Stomach (tissue), 9 donors: ENCODE data around the gene LGALS9. TPM values are rescaled to one million over a fixed set of nuclear protein-coding genes. Genes with fewer than 3 reads are reported as not detected.
A peak's percentile ranks its signal among the peaks of the same experiment; 100 is the strongest.

Experiments
- DNase-seq, 2 donors: peaks; one replicate each; pipeline versions ENCODE4 v3.0.0 to v3.0.0-alpha.2; 2013 to 2019
- H3K27ac ChIP-seq, 5 donors: fragments of 200-600 bp in 4 of 5; sonication (generic) in 4 of 5; one replicate each; pipeline ENCODE4 v1.5.1; 2013 to 2019; ENCODE audit warnings: mild to moderate bottlenecking in 1 of 5, moderate library complexity in 1 of 5
- H3K27me3 ChIP-seq, 3 donors: fragments of 200-600 bp; sonication (generic); one replicate each; pipeline ENCODE4 v1.5.1; 2017 to 2019; ENCODE audit warnings: mixed run types in 1 of 3
- H3K36me3 ChIP-seq, 4 donors: fragments of 200-600 bp; sonication (generic); 1 replicate in 3 of 4; 2 replicates in 1 of 4; pipeline ENCODE4 v1.5.1; 2016 to 2019
- H3K4me1 ChIP-seq, 4 donors: fragments of 200-600 bp; sonication (generic); one replicate each; pipeline ENCODE4 v1.5.1; 2016 to 2019
- H3K4me3 ChIP-seq, 4 donors: fragments of 200-600 bp; sonication (generic) in 3 of 4; one replicate each; pipeline ENCODE4 v1.5.1; 2016 to 2019; ENCODE audit warnings: mild to moderate bottlenecking in 1 of 4
- H3K9me3 ChIP-seq, 4 donors: fragments of 200-600 bp; sonication (generic); one replicate each; pipeline ENCODE4 v1.5.1; 2016 to 2019
- CTCF ChIP-seq, 7 experiments: fragments of 450-650 bp in 4 of 7; fragments of 200-600 bp in 3 of 7; sonication (generic) in 3 of 7; IDR thresholded peaks; one replicate each; pipeline ENCODE4 v1.5.1; 2016 to 2019; ENCODE audit warnings: antibody characterized with exemption in 7 of 7, control low read depth in 2 of 7, mild to moderate bottlenecking in 1 of 7
- EP300 ChIP-seq: sonication (generic); formaldehyde crosslinking; IDR thresholded peaks from one replicate; pipeline ENCODE4 v1.6.1; 2017; ENCODE audit warnings: antibody characterized with exemption
- POLR2A ChIP-seq, 4 donors: fragments of 450-650 bp; IDR thresholded peaks; one replicate each; pipeline ENCODE4 v1.6.1; 2016; ENCODE audit warnings: antibody characterized with exemption in 4 of 4, control low read depth in 2 of 4, mild to moderate bottlenecking in 1 of 4, moderate library complexity in 1 of 4
- POLR2AphosphoS5 ChIP-seq, 3 donors: sonication (generic); formaldehyde crosslinking; IDR thresholded peaks; one replicate each; pipeline ENCODE4 v1.6.1; 2016; ENCODE audit warnings: antibody characterized with exemption in 3 of 3
- WGBS, 5 donors: extraction: QIAGEN DNeasy Blood & Tissue Kit in 3 of 5; methylation state at CpG; one replicate each; pipeline versions ENCODE4 v1.1.5 to v1.1.7; 2013 to 2018; 5-methylcytosine and 5-hydroxymethylcytosine counted together
- intact Hi-C: fragments of 100-400 bp; cut with DNase I; formaldehyde crosslinking; loops from one replicate; pipeline ENCODE4 v1.15.1; 2023; ENCODE audit warnings: low total_unique reads
- polyA plus RNA-seq, 3 donors: library from polyadenylated mRNA; stranded (reverse); fragments of 200-250 nt; gene quantifications; one replicate each; pipeline ENCODE4 v1.2.3, GENCODE V29; 2013
- total RNA-seq, 5 donors: library from RNA; depleted of rRNA; stranded (reverse); fragments of >200 nt; gene quantifications; one replicate each; pipeline versions ENCODE4 v1.1.0 to v1.2.3, GENCODE V29; 2014 to 2016
- donor health status: healthy with polysubstance abuse.
- donor health status: Bipolar disorder and iron deficiency.
- donor health status: healthy.

The LGALS9 gene
- total and polyA plus RNA-seq, 8 donors, result 54.0 to 341 (median 97.7) TPM

DNA sequence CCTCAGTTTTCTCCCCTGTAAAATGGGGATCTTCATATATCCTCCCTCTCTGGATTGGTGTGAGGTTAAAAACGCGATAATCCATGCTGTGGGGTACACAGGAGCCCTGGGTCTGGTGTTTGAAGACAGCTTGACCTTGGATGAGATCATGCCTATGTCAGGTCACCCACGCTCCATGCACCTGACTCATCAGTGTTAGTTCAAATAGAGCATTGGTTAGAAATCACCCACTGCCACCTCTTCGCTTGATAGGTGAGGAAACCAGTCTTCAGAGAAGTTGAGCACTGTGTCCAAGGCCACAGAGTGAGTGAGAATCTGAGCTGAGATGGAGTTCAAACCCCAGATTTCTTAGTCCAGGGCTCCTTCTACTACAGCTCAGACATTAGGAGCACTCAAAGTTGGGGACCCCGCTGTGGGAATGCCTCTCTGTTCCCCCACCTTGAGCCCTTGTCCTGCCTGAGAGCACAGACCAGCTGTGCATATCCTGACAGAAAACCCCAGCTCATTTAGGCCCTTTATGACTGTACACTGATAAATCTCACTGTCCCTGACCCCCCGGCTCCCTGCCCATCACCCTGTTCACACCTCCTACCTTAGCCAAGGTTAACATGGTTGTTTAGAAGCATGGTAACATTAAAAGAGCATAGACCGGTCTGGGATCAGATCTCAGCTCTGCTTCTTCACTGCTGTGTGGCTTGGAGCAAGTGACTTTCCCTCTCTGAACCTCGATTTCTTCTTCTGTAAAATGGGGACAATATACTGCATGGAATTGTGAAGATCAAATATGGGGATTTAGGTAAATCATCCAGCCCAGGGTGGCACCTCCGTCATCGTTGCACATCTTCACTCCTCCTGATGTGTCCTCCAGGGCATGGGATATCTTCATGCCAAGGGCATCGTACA is 22.4 kb upstream of the LGALS9 start:
- no peak for DNase-seq
- intact Hi-C loops, result loop anchor here (5.0 to 10.0 kb wide), 2 partner anchors 44 to 374 kb away; no protein-coding TSS in a partner anchor
- no peak overlapping the region for H3K4me3 ChIP-seq
- H3K36me3 ChIP-seq, result peaks cover 44 to 100% (median 98%) of the 10 kb centered on the region in 4 donors
- H3K27me3 ChIP-seq, result no peaks in the 10 kb centered on the region
- TF ChIP-seq EP300, result no peak
- no peak for TF ChIP-seq POLR2AphosphoS5 (IDR thresholded peaks at IDR 0.05)
- no peak for TF ChIP-seq POLR2A (IDR thresholded peaks at IDR 0.05)
- no peak for TF ChIP-seq CTCF (IDR thresholded peaks at IDR 0.05)
- WGBS, 5 donors, result 91 to 94% (median 93%) methylated on average over 11 of the region's 11 CpGs
- peaks cover 3 to 21% (median 16%) of the 10 kb centered on the region in 4 donors for H3K4me1 ChIP-seq
- no peaks in the 10 kb centered on the region for H3K9me3 ChIP-seq
- no peak overlapping the region for H3K27ac ChIP-seq

GRCh38 chr17:27609611-27610303 is 21.2 kb upstream of the LGALS9 start:
- TF ChIP-seq POLR2A (IDR thresholded peaks at IDR 0.05) (no peak), EP300 (no peak), POLR2AphosphoS5 (IDR thresholded peaks at IDR 0.05) (peak in 1 of 3 donors; percentile 53), CTCF (IDR thresholded peaks at IDR 0.05) (peak in 5 of 7 experiments; percentile 42 to 85 (median 71))
- intact Hi-C loops, result loop anchor here (5.0 to 10.0 kb wide), 2 partner anchors 43 to 375 kb away; no protein-coding TSS in a partner anchor
- H3K27me3 ChIP-seq, result no peaks in the 10 kb centered on the region
- peak; percentile 74 to 88 for DNase-seq
- no peak overlapping the region for H3K4me3 ChIP-seq
- H3K9me3 ChIP-seq, result no peaks in the 10 kb centered on the region
- WGBS, 5 donors, result 31 to 49% (median 38%) methylated on average over 2 to 11 of the region's 11 CpGs
- peaks cover 0 to 9% (median 8%) of the 10 kb centered on the region in 4 donors for H3K4me1 ChIP-seq
- peaks cover 42 to 100% (median 99%) of the 10 kb centered on the region in 4 donors for H3K36me3 ChIP-seq
- peak overlapping the region; percentile 33 to 76 (median 52) for H3K27ac ChIP-seq

DNA sequence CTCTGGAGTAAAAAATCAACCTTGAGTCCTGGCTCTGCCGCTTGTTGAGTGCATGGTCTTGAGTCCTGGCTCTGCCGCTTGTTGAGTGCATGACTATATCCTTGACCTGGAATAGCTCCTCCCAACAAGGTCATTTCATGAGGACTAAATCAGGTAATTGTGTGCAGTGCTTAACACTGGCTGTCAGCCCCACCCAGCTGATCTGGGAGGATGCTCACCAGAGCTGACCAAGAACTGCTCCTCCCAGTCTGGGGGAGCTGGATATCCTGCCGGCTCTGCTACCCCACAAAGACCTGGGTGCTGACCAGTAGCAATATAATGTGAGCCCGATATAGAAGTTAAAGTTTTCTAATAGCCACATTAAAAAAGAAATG is 20.7 kb upstream of the LGALS9 start:
- H3K27ac ChIP-seq, result peak overlapping the region; percentile 33 to 76 (median 52)
- H3K36me3 ChIP-seq, result peaks cover 38 to 100% (median 98%) of the 10 kb centered on the region in 4 donors
- peaks cover 0 to 7% (median 6%) of the 10 kb centered on the region in 4 donors for H3K4me1 ChIP-seq
- no peaks in the 10 kb centered on the region for H3K27me3 ChIP-seq
- DNase-seq, result peak in 1 of 2 donors; percentile 39
- intact Hi-C loops, result no loop called here
- H3K4me3 ChIP-seq, result no peak overlapping the region
- no peaks in the 10 kb centered on the region for H3K9me3 ChIP-seq
- WGBS, 5 donors, result 73 to 89% (median 86%) methylated on average over 4 of the region's 4 CpGs
- TF ChIP-seq POLR2AphosphoS5 (IDR thresholded peaks at IDR 0.05), result no peak
- no peak for TF ChIP-seq POLR2A (IDR thresholded peaks at IDR 0.05)
- TF ChIP-seq CTCF (IDR thresholded peaks at IDR 0.05), result no peak
- no peak for TF ChIP-seq EP300

DNA sequence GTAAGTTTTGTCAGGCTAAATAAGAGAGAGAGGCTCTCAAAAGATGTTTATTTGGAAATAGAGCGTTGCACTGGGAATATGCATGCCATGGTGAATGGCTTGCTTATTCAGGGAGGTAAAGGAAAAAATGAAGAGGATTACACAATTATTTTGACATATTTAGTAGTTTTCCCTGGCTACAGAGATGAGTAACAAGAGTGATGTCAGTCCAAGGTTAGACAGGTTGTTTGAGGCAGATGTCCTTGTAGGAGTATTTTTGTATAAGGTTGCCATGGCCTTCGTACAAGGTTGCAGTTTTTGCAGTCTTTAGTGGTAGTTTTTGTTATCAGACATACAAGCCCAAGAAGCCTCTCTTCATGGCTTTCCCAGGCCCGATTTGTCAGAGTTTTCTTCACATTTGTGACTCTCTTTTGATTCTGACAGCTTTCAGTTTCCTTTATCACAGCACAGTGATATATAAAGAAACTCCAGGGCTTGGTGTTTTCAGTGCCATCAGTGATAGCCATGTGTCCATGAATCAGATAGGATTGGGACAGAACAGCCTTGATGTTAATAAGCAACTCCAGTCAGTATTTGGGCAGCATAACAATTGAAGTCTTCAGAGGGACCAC is 18.7 kb upstream of the LGALS9 start:
- H3K36me3 ChIP-seq, result peaks cover 38 to 100% (median 92%) of the 10 kb centered on the region in 4 donors
- peaks cover 0 to 7% (median 6%) of the 10 kb centered on the region in 4 donors for H3K4me1 ChIP-seq
- intact Hi-C loops, result no loop called here
- 73 to 87% (median 81%) methylated on average over 3 of the region's 3 CpGs for WGBS, 5 donors
- H3K4me3 ChIP-seq, result no peak overlapping the region
- H3K27ac ChIP-seq, result no peak overlapping the region
- TF ChIP-seq EP300 (no peak), POLR2A (IDR thresholded peaks at IDR 0.05) (no peak), CTCF (IDR thresholded peaks at IDR 0.05) (no peak), POLR2AphosphoS5 (IDR thresholded peaks at IDR 0.05) (no peak)
- no peaks in the 10 kb centered on the region for H3K27me3 ChIP-seq
- DNase-seq, result no peak
- no peaks in the 10 kb centered on the region for H3K9me3 ChIP-seq
